HG03139 (cell line): ENCODE measurements around the gene CDH4.

Source experiments
- ATAC-seq: cut with Tn5 transposase; IDR thresholded peaks from one replicate; pipeline ENCODE4 v1.9.1; 2021; ENCODE audit not compliant: unreplicated experiment

Gene CDH4

DNA sequence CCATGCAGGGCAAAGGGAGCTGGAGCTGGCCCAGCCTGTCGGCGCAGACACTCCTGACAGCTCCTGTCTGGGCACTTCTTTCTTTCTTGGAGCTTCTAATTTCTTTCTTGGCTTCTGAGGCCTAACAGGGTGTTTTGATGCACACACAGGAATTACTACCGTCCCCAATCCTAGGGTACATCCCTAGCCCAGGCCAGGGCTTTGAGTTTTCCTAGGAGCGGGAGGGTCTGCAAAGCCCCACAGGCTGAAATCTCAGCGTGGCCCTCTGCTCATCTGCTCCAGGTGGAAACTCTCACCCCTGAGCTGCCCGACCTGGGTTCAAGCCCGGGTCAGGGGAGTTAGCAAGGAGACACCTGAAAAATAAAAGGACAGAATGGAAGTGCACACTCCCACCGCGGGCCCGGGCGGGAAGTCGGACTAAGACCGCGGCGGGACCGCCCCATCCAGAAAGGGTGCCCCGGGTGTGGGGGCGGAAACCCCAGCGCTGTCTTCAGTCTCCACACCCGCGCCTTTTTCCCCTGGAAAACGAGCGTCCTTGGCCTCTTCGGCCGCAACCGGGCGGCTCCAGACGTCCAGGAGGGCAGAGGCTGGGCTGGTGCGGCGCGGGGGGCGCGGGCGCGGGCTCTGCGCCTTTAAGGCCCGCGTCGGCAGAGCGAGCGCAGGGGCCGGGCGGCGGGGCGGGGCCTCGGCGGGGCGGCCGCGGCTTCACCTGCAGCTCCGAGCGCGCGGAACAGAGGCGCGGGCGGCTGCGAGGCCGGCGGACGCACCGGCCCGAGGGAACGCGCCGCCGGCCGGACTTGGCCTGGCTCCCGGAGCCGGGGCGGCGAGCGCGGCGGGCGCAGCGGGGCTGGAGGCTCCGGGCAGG, at the start of gene CDH4:
Gene CDH4, plus strand, starts transcription at position 733 of the 865 bp plus-strand sequence.
- no peak for ATAC-seq

DNA sequence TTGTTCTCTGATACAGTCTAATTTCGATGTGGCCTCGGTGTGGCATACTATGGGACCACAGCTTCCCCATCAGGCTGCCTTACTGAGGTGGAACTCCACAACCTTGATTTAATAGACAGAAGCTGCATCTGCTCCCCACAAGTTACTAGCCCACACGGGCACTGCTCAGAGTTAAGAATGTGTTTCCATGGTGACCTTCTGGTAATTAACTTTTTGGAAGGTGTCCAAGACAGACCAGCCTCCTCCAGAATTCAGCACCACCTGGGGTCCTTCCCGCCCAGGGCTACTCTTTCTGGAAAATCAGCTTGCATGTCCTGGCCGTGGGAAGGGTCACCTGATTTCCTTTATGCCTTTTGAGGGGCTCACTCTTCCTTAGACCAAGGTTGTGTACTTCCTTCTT, 48.7 kb upstream of the CDH4 start:
- no peak for ATAC-seq

DNA sequence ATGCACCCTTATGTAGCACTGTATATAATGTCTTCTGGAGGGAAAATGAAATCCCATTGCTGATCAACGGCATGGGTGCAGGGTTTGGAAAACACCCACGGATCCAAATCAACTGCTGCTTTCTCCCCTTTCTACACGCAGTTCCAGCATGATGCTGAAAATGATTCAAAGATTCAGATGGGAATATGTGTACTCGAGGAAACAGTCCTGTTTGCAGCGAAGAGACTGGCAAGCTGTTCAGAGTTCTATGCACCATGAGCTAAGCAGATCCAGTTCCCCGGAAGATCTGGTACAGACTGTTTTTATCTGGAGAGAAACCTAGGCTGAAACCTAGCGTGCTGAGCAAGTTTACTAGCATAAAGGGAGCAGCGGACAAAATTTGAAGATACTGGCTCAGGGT, 47.9 kb upstream of the CDH4 start:
- ATAC-seq, result no peak

DNA sequence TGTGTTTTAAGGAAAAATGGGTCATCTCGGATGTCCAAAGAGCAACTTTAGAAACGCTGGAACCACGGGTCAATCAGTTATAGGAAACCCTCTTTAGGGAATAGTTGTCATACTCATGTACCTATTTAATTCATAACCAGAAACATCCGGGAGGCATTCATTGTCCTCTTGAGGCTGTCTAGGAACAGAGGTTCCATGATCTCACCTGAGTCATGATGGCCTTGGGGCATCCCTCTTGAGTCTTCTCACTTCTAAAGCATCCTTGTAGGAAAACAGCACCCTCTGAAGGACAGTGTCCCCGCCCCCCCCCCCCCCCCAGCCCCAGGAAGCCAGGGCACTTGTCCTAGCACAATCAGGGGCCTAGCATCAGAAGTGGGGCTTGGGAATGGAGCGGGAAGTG, 46.3 kb upstream of the CDH4 start:
- ATAC-seq, result no peak

DNA sequence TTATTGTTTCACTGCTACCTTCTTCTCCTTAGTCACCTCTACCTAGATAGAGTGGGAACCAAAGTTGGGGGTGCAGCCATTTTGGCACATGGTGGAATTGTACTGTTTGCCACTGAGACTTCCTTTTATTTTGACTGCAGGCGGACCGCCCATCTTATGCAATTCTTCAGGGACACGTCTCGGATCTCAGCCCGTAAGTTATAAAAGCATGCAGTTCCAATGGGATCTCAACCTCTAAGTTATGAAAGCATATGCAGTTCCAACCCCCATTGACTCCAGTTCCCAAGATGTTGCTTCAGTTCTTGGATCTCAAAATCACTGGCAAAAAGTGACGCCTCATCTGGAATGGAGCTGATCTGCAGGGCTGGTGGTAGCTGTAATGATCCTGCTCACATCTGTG, 41.2 kb upstream of the CDH4 start:
- no peak for ATAC-seq

DNA sequence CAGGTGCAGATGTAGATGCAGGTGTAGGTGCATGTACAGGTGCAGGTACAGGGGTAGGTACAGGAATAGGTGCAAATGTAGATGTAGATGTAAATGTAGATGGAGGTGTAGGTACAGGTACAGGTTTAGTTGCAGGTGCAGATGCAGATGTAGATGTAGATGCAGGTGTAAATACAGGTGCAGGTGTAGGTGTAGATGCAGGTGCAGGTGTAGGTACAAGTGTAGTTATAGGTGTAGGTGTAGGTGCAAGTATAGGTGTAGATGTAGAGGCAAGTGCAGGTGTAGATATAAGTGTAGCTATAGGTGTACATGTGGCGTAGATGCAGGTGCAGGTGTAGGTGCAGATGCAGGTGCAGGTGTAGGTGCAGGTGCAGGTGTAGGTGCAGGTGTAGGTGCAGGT, 34.2 kb upstream of the CDH4 start:
- ATAC-seq, result no peak

DNA sequence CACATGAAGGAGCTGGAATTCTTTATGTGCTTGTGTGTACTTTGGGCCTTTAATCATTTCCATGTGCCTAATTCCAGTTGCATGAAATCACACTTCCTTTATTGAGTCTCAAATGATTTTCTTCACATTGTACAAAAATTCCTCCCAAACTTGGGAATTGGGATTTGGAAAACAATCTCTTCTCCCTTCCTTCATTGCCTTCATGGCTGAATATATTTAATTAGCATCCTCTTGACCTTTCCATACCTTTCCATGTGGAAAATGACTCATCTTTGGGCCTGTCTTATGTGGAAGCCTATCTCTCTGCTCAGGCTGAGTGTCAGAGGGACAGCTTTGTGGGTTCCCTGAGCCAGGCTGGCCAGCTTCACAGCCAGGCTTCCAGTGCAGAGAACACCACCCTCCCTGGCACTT, 33.0 kb upstream of the CDH4 start:
- no peak for ATAC-seq

DNA sequence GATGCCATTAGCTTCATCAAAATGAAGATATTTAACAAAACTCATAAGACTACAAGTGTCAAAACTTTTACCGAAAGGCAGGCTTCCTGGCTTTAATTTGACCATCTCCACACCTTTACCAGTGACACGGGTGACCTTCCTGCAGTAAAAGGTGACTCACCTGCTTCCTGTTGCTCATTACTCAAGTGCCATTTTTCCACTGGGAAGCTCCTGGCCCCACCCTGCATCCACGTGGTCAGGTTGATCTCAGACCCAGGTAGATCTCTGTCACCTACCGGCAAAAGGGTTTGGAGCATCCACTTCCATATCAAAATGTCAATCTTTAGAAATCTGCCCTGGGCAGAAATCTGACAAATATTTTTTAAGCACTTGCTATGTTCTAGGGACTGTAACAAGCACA, 31.9 kb upstream of the CDH4 start:
- no peak for ATAC-seq

DNA sequence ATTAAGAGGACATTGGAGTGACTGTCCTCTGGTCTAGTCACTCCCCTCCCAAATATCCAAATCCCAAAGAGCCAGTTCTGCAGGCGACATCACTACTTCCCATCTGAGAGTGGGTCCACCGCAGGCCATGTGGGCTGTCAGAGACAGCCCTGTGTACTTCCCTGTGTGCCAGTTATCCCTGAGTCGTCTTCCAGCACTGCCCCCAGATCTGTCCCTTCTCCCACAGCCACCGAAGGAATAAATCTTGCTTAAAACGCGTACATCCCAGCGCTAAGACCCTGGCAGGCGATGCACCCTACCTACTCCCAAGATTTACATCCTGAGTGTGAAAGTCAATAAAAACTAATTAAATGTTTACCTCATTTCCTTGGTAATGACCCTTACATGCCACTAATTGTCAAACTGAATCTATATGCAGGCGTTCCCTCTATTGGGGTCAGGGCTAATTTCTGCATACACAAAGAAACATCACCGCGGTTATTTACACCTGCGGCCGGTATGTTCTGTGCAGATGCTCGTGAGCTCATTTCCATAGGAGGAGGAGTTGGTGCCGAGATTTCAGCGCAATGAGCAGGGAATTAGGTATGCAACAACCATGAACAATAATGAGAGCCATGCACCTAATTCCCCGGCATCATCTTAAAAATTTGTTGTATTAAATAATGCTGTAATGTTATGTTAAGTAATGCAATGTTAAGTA, 31.3 kb upstream of the CDH4 start:
- no peak for ATAC-seq

DNA sequence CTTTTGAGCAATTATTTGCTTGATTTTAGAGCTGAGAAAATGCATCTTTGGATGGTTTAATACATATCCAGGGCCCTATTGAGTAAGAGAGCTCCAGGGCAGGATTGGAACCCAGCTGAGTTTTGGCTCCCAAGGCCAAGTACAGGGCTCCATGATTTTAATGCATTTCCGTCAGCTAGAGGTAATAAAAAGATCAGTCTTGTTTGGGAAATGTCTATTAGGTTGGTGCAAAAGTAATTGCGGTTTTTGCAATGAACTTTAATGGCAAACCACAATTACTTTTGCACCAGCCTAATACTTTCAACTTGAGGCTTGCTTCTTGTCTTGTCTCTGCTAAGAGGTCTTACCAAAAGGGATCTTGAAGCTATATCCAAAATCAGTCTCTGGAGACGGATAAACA, 29.4 kb upstream of the CDH4 start:
- no peak for ATAC-seq

DNA sequence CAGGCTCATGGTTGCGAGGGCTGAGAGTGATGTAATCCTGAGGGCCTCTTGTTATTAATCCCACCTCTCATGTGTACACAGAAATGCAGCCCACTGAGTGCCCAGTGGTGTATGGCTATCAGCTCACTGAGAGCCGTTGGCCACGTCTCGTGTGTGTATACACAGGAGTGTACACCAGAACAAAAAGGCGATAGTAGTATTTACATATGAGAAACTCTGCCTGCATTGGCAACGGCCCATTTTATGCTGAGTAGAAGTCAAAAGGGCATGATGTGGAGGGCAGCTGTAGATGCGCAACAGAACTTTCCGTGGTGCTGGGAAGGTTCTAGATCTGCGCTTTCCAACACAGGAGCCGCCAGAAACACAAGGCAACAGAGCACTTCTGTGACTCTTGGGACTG, 28.9 kb upstream of the CDH4 start:
- no peak for ATAC-seq

DNA sequence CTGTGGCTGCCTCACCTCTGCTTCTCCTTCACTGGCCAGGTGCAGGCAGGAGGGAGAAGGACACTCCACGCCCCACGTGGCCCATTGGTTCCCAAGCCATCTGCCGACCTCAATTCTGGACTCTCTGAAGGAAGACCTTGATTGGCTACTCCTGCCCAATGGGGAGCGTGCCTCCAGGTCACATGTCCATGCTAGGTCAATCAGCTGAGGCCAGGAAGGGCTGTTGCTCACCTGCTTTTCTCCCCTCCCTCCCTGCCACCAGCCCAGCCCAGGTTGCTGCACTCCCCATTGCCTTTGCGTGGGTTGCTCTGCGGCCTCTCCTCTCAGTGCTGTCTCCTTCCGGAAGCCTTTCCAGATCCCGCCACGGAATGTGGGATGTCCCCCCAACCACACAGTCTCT, 21.9 kb upstream of the CDH4 start:
- no peak for ATAC-seq

DNA sequence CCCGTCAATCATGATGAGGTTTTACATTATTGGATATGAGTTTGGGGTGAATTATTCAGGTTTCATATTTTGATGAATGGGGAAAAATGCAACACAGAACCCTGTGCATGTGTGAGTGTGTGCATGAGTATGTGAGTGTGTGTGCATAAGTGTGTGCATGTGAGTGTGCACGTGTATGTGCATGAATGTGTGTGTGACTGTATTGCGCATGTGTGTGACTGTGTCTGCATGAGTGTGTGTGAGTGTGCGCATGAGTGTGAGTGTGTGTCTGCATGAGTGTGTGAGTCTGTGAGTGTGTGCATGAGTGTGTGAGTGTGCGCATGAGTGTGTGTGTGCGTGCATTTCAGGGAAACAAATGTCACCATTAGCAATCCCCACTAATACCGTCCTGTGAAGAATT, 18.5 kb upstream of the CDH4 start:
- ATAC-seq, result no peak

DNA sequence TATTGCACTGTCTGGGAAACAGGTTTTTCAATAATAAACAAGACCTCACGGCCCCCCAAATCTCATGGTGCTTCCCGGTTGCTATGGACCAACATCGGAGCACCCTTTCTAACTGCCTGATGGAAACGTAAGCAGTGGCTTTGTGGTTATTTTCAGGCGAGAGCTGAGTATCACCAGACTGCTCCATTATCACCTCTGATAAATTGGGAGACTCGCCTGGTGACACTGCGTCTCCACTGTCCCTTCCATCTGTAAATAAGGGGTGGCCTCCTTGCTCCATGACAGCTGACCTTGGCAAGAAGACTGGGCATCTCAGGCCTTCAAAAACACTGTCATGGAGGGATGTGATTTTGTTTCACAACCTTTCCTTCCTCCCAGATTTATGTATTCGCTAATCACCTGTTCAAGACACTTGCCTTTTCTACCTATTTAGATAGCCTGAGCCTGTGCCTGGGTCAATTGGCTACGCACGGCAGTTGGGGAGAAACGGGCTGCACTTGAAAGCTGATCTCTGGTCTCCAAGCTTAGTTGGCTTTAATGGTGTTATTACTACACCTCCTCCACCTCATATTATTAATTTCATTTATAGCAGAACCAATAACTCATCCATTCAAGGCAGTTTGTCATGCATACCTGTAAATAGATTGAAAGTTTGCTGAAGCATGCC, 17.7 kb upstream of the CDH4 start:
- ATAC-seq, result no peak

DNA sequence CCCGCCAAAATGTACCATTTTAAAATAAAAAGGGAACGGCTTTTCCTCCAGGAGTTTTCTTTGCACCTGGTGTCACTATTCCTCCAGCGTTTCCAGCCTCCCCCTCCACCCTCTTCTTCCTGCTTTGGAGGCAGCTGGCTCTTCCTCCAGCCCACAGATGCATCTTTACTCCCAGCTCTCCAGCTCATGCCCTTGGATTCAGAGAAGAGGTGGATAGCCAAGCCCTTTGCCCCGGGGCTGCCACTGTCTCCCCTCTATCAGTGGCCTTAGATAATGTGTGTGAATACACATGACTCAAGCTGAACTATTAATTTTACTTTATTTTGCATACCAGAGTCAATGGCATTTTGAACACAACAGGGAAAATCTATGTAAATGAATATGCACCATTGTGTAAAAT, 15.3 kb upstream of the CDH4 start:
- ATAC-seq, result no peak

DNA sequence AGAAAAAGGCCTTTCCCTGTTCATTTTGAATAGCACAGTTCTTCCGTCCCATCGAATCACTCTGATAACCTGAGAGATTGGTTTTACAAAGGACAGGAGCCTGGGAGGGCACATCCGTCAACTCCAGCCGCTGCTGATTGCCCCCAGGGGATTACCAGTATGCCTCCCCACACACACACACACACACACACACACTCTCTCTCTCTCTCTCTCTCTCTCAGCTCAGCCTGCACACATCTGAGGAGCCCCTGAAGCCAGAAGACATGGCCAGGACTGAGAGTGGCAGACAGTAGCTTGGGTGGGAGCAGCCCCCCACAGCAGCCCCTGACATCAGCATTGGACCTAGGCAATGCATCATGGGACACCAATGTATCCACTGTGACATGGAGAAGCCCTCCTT, 13.2 kb upstream of the CDH4 start:
- ATAC-seq, result no peak

DNA sequence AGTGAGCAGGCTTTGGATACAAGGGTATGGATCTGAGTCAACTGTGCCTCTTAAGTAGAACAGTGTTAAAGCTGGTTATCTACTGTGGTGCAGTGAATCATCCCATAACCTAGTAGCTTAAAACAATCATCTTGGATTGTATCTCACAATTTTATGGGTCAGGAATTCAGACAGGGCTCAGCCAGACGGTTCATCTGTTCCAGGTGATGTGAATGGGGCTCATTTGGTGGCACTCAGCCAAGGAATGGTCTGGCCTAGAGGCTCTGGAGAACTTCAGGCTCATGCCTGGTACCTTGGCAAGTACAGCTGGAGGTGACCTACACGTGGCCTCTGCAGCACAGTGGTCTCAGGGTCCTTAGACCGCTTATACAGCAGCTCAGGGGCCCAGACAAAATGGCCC, 11.2 kb upstream of the CDH4 start:
- no peak for ATAC-seq

DNA sequence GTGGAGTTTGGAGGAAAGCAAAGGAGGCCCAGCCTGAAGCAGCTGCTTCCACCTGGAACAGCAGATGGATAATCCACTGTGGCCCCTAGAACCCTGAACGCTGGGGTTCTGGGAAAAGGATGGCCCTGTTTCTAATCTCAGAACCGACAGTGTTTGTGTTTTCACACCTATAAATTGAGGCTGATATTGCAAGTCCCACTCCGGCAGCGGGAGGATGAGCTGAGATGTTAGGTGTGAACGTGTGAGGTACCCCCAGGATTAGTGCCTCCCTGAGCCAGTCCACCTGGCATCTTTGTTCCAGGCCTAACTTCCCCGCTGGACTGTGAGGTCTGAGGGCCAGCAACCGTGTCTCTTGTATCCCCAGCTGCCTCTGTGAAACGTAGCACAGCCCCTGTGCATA, 7.8 kb upstream of the CDH4 start:
- ATAC-seq, result no peak

DNA sequence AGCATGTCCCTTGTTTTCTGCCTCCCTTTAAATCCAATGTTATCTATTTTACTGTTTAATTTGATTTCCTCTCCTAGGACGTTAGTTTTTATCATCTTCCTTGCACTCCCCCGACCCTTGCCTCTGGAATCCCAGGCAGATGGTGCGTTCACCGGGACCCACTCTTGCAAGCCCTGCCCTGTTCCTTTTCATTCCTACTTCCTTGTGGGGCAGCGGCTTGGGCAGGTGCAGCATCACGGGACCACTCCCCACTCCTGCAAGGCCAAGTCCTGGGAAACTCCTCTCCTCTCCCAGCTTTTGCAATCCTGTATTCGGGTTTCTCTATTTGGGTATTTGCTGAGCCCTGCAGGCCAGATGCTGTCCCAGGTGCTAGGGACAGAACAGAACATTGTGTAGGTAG, 5.8 kb upstream of the CDH4 start:
- ATAC-seq, result no peak

DNA sequence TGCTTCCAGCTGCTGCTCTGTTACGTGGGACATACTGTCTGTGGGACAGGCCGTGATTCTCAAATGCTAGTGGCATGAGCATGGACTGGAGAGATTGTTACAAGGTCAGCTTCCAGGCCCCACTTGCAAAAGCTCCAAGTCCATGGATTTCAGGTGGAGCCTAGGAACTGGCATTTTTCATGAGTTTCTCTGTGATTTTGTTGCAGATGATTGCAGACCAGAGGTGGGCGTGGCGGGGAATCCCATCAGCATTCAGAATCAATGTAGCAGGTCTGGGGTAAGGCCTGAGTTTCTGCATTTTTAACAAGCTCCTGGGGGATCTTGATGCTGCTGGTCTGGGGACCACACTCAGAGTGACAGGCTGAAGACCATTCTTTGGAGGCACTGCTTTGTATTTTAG, 2.4 kb upstream of the CDH4 start:
- ATAC-seq, result no peak

DNA sequence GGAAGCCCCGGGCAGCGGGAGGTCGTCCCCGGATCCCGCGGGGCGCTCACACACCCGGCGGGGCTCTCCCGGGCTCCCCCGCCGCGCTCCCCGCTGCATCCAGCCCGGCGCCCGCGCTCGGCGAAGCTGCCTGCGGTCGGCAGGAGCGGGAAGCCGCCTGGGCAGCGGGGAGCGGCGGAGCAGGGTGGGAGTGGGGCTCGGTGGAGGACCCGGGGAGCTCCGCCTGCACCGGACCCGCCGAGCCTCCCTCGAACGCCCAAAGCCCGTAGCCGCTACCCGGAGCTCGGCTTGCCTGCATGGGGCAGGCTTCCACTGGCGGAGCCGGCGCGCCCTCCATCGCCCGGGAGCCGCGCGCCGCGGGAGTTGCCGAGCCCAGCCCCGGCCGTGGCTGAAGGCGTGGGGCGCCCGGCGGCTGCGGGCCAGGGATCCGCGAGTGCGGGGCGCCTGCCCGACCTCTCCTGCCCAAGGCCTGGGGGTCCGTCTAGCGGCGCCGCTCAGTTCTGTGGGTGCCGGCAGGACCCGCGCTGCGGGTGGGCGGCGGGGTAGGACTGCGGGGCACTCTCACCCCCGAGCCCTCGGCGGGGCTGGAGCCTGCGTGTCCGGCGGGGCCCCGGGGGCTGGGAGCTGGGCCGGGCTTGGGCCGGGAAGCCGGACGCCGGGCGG, 671 bp downstream of the CDH4 start:
- no peak for ATAC-seq

DNA sequence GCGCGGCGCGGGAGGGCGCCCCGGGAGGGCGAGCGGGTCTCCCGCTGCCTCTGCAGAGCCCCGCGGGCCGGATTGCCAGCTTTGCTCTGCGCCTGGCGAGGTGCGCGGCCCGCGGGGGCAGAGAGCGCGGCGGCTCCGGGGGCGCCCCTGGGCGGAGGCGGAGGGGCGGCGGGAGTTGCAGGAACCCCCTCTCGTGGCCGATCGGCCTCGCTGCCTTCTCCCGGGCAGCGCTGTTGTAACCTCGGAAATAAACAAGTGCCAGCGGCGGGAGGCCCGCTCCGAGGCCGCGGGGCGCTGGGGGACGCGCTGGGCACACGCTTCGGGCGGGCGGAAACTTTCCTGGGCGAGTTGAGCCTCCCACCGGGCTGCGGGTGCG, 1.2 kb downstream of the CDH4 start:
- ATAC-seq, result no peak
